Smooth muscle cell of the brain vasculature (primary cell): Measurements from ENCODE around the gene CALML4.
"Not testable (repeated sequence)": the region's sequence is repeated elsewhere in the genome, so short reads cannot be mapped to it uniquely, and the experiment has no call there.

ENCODE experiments used
- DNase-seq: peaks from one replicate; pipeline ENCODE4 v3.0.0-alpha.2; 2012; ENCODE audit warnings: low read depth, low spot score

Gene CALML4

GRCh38 chr15:68191555-68191954 is 13.6 kb downstream of the CALML4 start:
- no peak for DNase-seq

- DNase-seq = no peak
These were observed 15.1 kb downstream of the CALML4 start for GRCh38 chr15:68190048-68190447.

- DNase-seq = no peak
These were observed 16.5 kb downstream of the CALML4 start for GRCh38 chr15:68188647-68189046.

GRCh38 chr15:68187559-68187958 is 17.6 kb downstream of the CALML4 start:
- DNase-seq = peak; percentile 44

GRCh38 chr15:68186671-68187397 is 18.3 kb downstream of the CALML4 start:
- peak; percentile 41 for DNase-seq

- no peak for DNase-seq
These were observed 20.3 kb downstream of the CALML4 start for GRCh38 chr15:68184616-68185480.

GRCh38 chr15:68183616-68184315 is 21.4 kb downstream of the CALML4 start:
- DNase-seq = no peak

GRCh38 chr15:68177742-68178141 is 27.4 kb downstream of the CALML4 start:
- no peak for DNase-seq

- no peak for DNase-seq
These were observed 28.5 kb downstream of the CALML4 start for GRCh38 chr15:68176601-68177000.

GRCh38 chr15:68175526-68175925 is 29.6 kb downstream of the CALML4 start:
- DNase-seq = no peak

- no peak for DNase-seq
These were observed 32.0 kb downstream of the CALML4 start for GRCh38 chr15:68173119-68173518.

GRCh38 chr15:68172037-68172436 is 33.1 kb downstream of the CALML4 start:
- DNase-seq = not testable (repeated sequence)

- DNase-seq = no peak
These were observed 38.3 kb downstream of the CALML4 start for GRCh38 chr15:68166847-68167246.

GRCh38 chr15:68163191-68163590 is 41.9 kb downstream of the CALML4 start:
- DNase-seq = no peak

- no peak for DNase-seq
These were observed 47.0 kb downstream of the CALML4 start for GRCh38 chr15:68158046-68158628.

- DNase-seq = no peak
These were observed 48.1 kb downstream of the CALML4 start for GRCh38 chr15:68157074-68157473.

GRCh38 chr15:68154923-68155559 is 50.1 kb downstream of the CALML4 start:
- peak; percentile 46 for DNase-seq

GRCh38 chr15:68152342-68152741 is 52.8 kb downstream of the CALML4 start:
- DNase-seq = no peak

GRCh38 chr15:68151277-68151676 is 53.9 kb downstream of the CALML4 start:
- no peak for DNase-seq

- DNase-seq = no peak
These were observed 54.9 kb downstream of the CALML4 start for GRCh38 chr15:68150187-68150586.

- no peak for DNase-seq
These were observed 56.1 kb downstream of the CALML4 start for GRCh38 chr15:68149059-68149458.
